Panc1 (cell line): ENCODE results near the gene ANKRD66. TPM values are rescaled to one million over a fixed set of nuclear protein-coding genes. Genes with fewer than 3 reads are reported as not detected.

ENCODE experiments used
- ATAC-seq: fragments of 200-7000 bp; cut with Tn5 transposase; 2 replicates; pipeline ENCODE4 v1.9.1; 2020; ENCODE audit warnings: mild to moderate bottlenecking, moderate library complexity
- BruUV-seq: library from RNA; stranded (reverse); fragments of 400-500 nt; replicated peaks from 2 replicates; lab custom pipeline; 2021; lab: Mats Ljungman, UMichigan
- CTCF ChIA-PET: fragments of 300-600 bp; sonication (Branson Sonifier 250); formaldehyde crosslinking; loops from one replicate; lab custom pipeline; 2022; ENCODE audit warnings: antibody characterized with exemption; lab: Charles Lee
- POLR2A ChIA-PET: fragments of 300-600 bp; sonication (Branson Sonifier 250); formaldehyde crosslinking; loops from one replicate; lab custom pipeline; 2022; ENCODE audit warnings: antibody characterized with exemption; lab: Charles Lee
- DNase-seq: peaks from one replicate; pipeline ENCODE4 v3.0.0-alpha.2; 2010; ENCODE audit warnings: low read depth, low spot score
- H3K27ac ChIP-seq: 2 replicates; pipeline ENCODE4 v1.5.1; 2011; ENCODE audit warnings: mild to moderate bottlenecking, low read length, inconsistent platforms
- H3K27me3 ChIP-seq: fragments of 200-500 bp; sonication (Bioruptor generic); 2 replicates; pipeline ENCODE4 v1.6.0; 2014; ENCODE audit warnings: low read length, inconsistent platforms; ENCODE audit not compliant: control insufficient read depth, insufficient read depth
- H3K36me3 ChIP-seq: fragments of 200-500 bp; sonication (Bioruptor generic); 2 replicates; pipeline ENCODE4 v1.5.1; 2014; ENCODE audit warnings: inconsistent platforms, mild to moderate bottlenecking, low read length, moderate library complexity; ENCODE audit not compliant: control insufficient read depth, insufficient read depth
- H3K4me1 ChIP-seq: 2 replicates; pipeline ENCODE4 v1.5.1; 2011; ENCODE audit warnings: inconsistent platforms, mild to moderate bottlenecking, low read length, moderate library complexity; ENCODE audit not compliant: control insufficient read depth, insufficient read depth
- H3K4me3 ChIP-seq, 2 experiments: 2 replicates each; pipeline ENCODE4 v1.5.1; 2011 to 2012; ENCODE audit warnings: low read depth in 2 of 2, low read length in 2 of 2, mild to moderate bottlenecking in 2 of 2, inconsistent platforms in 1 of 2, moderate library complexity in 1 of 2
- H3K9me3 ChIP-seq: fragments of 200-500 bp; sonication (Bioruptor generic); 2 replicates; pipeline ENCODE4 v1.5.1; 2014; ENCODE audit warnings: low read depth, mild to moderate bottlenecking, inconsistent platforms, low read length, moderate library complexity; ENCODE audit not compliant: control insufficient read depth, insufficient read depth
- CTCF ChIP-seq: fragments of 450-650 bp; IDR thresholded peaks from 2 replicates; pipeline ENCODE4 v1.5.1; 2017; ENCODE audit warnings: mild to moderate bottlenecking
- POLR2AphosphoS5 ChIP-seq: IDR thresholded peaks from 2 replicates; pipeline ENCODE4 v1.6.1; 2012; ENCODE audit warnings: mild to moderate bottlenecking, low read depth, low read length, moderate library complexity
- REST ChIP-seq, 2 experiments: IDR thresholded peaks; 2 replicates each; pipeline ENCODE4 v1.6.1; 2011 to 2012; ENCODE audit warnings: low read depth in 2 of 2, control low read depth in 1 of 2, low read length in 1 of 2, mild to moderate bottlenecking in 1 of 2, moderate library complexity in 1 of 2; ENCODE audit not compliant: insufficient read depth in 1 of 2
- SIN3A ChIP-seq: IDR thresholded peaks from 2 replicates; pipeline ENCODE4 v1.6.1; 2012; ENCODE audit warnings: low read depth, mild to moderate bottlenecking, low read length, moderate library complexity, borderline replicate concordance; ENCODE audit not compliant: insufficient read depth
- TCF7L2 ChIP-seq: IDR thresholded peaks from 2 replicates; pipeline ENCODE4 v1.6.1; 2011; ENCODE audit warnings: mild to moderate bottlenecking, low read depth, low read length, inconsistent platforms
- in situ Hi-C: cut with HindIII; loops from 2 replicates; pipeline ENCODE4 v1.10.0; 2016; ENCODE audit warnings: low sequenced_read_pairs, low pct_unique_long_range_greater_than_20kb
- intact Hi-C: fragments of 100-400 bp; cut with micrococcal nuclease; formaldehyde crosslinking; loops from one replicate; pipeline ENCODE4 v1.10.0; 2022; ENCODE audit not compliant: unreplicated experiment
- total RNA-seq: library from RNA; stranded (reverse); gene quantifications from one replicate; pipeline ENCODE4 v1.2.1, GENCODE V29; 2021; ENCODE audit not compliant: unreplicated experiment

Gene ANKRD66
- total RNA-seq, 1 experiment from 2014 or later = not detected

- Histone ChIP-seq H3K4me1 (no peaks in the 10 kb centered on the region), H3K27me3 (no peaks in the 10 kb centered on the region), H3K9me3 (no peaks in the 10 kb centered on the region), H3K27ac (no peak overlapping the region), H3K36me3 (no peaks in the 10 kb centered on the region), H3K4me3 (no peak overlapping the region)
- TF ChIP-seq REST (IDR thresholded peaks at IDR 0.05; ENCODE audit: insufficient read depth in 1 of 2, low read depth in 2 of 2, low read length in 1 of 2) (no peak), POLR2AphosphoS5 (no peak), CTCF (no peak), TCF7L2 (no peak), SIN3A (no peak)
- ATAC-seq (no peak), DNase-seq (no peak)
- CTCF ChIA-PET = no interaction called here
- POLR2A ChIA-PET = no interaction called here
- in situ Hi-C loops = no loop called here
- BruUV-seq = no TSS peak
- intact Hi-C loops = no loop called here
These were observed 31.0 kb downstream of the ANKRD66 start for GRCh38 chr6:46777476-46778346.

GRCh38 chr6:46781478-46782378, 35.0 kb downstream of the ANKRD66 start:
- POLR2A ChIA-PET = no interaction called here
- intact Hi-C loops = loop anchor here (2.0 to 5.0 kb wide), 2 partner anchors 77 to 364 kb away; no protein-coding TSS in a partner anchor
- no TSS peak for BruUV-seq

More at GRCh38 chr6:46781478-46782378, 35.0 kb downstream of the ANKRD66 start:
- Histone ChIP-seq H3K27me3 (no peaks in the 10 kb centered on the region), H3K36me3 (no peaks in the 10 kb centered on the region), H3K4me1 (no peaks in the 10 kb centered on the region), H3K9me3 (no peaks in the 10 kb centered on the region), H3K27ac (no peak overlapping the region), H3K4me3 (no peak overlapping the region)
- ATAC-seq = peak; percentile 89
- peak; percentile 24 for DNase-seq
- in situ Hi-C loops = no loop called here
- no peak for TF ChIP-seq POLR2AphosphoS5
- peak; percentile 80; the same call in 1 of the 2 replicates for TF ChIP-seq CTCF
- CTCF ChIA-PET = interaction anchor here (0.7 kb wide), 1 partner anchor 253 kb away, joined by 4 read pairs; no protein-coding TSS in a partner anchor
